Nephron progenitor cell (in vitro differentiated cells): ENCODE measurements around the gene CTNNB1.

ENCODE experiments used
- DNase-seq: peaks from one replicate; pipeline ENCODE4 v3.0.0; 2021
- H3K27ac Mint-ChIP-seq: 2 replicates; pipeline ENCODE4 v1.8.0; 2021; ENCODE audit warnings: mild to moderate bottlenecking, moderate library complexity, mixed read lengths
- H3K27me3 Mint-ChIP-seq: 2 replicates; pipeline ENCODE4 v1.8.0; 2021; ENCODE audit warnings: mild to moderate bottlenecking, low read depth, mixed read lengths; ENCODE audit not compliant: poor library complexity
- H3K36me3 Mint-ChIP-seq: 2 replicates; pipeline ENCODE4 v1.8.0; 2021; ENCODE audit warnings: low read depth, mixed read lengths
- H3K4me1 Mint-ChIP-seq: 2 replicates; pipeline ENCODE4 v1.8.0; 2021; ENCODE audit warnings: mixed read lengths
- H3K4me3 Mint-ChIP-seq: 2 replicates; pipeline ENCODE4 v1.8.0; 2021; ENCODE audit warnings: mild to moderate bottlenecking, moderate library complexity, mixed read lengths
- H3K9me3 Mint-ChIP-seq: 2 replicates; pipeline ENCODE4 v1.8.0; 2021; ENCODE audit warnings: mild to moderate bottlenecking, moderate library complexity, mixed read lengths
- CTCF ChIP-seq: fragments of 200-600 bp; sonication (generic); IDR thresholded peaks from 2 replicates; pipeline ENCODE4 v1.5.0; 2021; ENCODE audit warnings: antibody characterized with exemption

CTNNB1 gene

GRCh38 chr3:41173926-41174885 lies 25.1 kb upstream of the CTNNB1 start:
- Mint-ChIP-seq H3K27ac (no peak overlapping the region), H3K9me3 (no peaks in the 10 kb centered on the region), H3K4me1 (peaks cover 62% of the 10 kb centered on the region), H3K36me3 (no peaks in the 10 kb centered on the region), H3K4me3 (no peak overlapping the region), H3K27me3 (peaks cover 22% of the 10 kb centered on the region)
- DNase-seq: peak; percentile 21
- no peak for TF ChIP-seq CTCF

GRCh38 chr3:41175365-41175764 lies 23.9 kb upstream of the CTNNB1 start:
- peaks cover 21% of the 10 kb centered on the region for H3K27me3 Mint-ChIP-seq
- no peak overlapping the region for H3K4me3 Mint-ChIP-seq
- no peak for DNase-seq
- H3K4me1 Mint-ChIP-seq: peaks cover 63% of the 10 kb centered on the region
- H3K9me3 Mint-ChIP-seq: no peaks in the 10 kb centered on the region
- TF ChIP-seq CTCF: no peak
- H3K36me3 Mint-ChIP-seq: no peaks in the 10 kb centered on the region
- H3K27ac Mint-ChIP-seq: no peak overlapping the region

- Mint-ChIP-seq H3K4me1 (peaks cover 64% of the 10 kb centered on the region), H3K36me3 (no peaks in the 10 kb centered on the region), H3K27ac (no peak overlapping the region), H3K4me3 (peak overlapping the region; percentile 36), H3K9me3 (no peaks in the 10 kb centered on the region), H3K27me3 (peaks cover 22% of the 10 kb centered on the region)
- TF ChIP-seq CTCF: no peak
- no peak for DNase-seq
These were observed 22.7 kb upstream of the CTNNB1 start for GRCh38 chr3:41176596-41176995.

GRCh38 chr3:41178576-41178975 lies 20.7 kb upstream of the CTNNB1 start:
- Mint-ChIP-seq H3K4me1 (peaks cover 54% of the 10 kb centered on the region), H3K9me3 (no peaks in the 10 kb centered on the region), H3K27ac (no peak overlapping the region), H3K4me3 (no peak overlapping the region), H3K27me3 (peaks cover 10% of the 10 kb centered on the region), H3K36me3 (no peaks in the 10 kb centered on the region)
- no peak for TF ChIP-seq CTCF
- DNase-seq: no peak

DNA sequence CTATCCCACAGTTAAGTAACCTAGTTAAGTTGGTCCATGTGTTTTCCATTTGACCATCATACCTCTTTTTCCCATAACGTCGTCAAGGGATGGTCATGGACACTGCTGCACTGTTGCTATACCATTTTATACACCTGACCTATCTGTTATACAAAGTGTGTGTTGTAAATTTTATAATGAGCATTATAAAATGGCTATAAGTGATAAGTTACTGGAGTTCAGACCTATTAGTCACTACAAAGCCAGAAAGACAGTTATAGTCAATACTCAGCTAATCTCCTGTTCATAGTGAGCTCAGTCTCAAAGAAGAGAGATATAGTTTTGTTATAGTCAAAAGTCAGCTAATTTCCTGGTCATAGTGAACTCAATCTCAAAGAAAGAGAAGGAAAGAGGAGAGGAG lies 18.9 kb upstream of the CTNNB1 start:
- Mint-ChIP-seq H3K9me3 (no peaks in the 10 kb centered on the region), H3K4me3 (no peak overlapping the region), H3K27me3 (peaks cover 12% of the 10 kb centered on the region), H3K4me1 (peaks cover 40% of the 10 kb centered on the region), H3K27ac (no peak overlapping the region), H3K36me3 (no peaks in the 10 kb centered on the region)
- no peak for TF ChIP-seq CTCF
- DNase-seq: no peak
